Measurements from ENCODE around the gene CFAP74. TPM values are rescaled to one million over a fixed set of nuclear protein-coding genes. Genes with fewer than 3 reads are reported as not detected.
A peak's percentile ranks its signal among the peaks of the same experiment; 100 is the strongest.

CFAP74 gene
- total RNA-seq, 2 experiments from 2014 or later, result not detected

DNA sequence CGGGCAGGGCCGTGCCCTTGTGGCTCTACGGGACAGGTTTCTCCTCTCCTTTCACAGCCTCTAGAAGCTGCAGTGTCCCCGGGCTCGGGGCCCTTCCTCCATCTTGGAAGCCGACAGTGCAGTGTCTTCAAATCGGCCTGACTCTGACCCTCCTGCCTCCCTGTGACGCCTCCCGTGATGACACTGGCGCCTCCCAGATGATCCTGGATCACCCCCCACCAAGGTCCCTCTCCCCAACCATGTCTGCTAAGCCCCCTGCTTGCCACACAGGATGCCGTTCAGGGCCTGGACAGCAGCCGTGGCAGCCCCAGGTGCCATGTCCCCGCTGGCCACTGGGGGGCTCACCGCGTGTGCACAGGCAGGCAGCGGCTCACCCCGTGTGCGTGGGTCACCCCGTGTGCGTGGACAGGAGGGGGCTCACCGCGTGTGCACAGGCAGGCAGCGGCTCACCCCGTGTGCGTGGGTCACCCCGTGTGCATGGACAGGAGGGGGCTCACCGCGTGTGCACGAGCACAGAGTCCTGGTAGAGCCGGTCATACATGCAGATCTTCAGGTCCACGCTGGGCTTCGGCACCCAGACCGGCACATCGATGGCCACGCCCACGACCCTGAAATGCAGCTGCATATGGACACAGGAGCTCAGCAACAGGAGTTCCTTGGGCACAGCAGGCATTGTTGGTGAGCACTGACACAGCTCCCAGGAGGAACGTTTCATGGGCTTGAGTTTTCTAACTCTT, 59.6 kb downstream of the CFAP74 start:
- H3K9me3 Mint-ChIP-seq, result no peaks in the 10 kb centered on the region
- no peaks in the 10 kb centered on the region for H3K36me3 ChIP-seq (ENCODE audit: insufficient read depth, low read length)
- H3K27me3 Mint-ChIP-seq, result peaks cover 5% of the 10 kb centered on the region
- H3K27ac ChIP-seq (ENCODE audit: low read depth in 1 of 2, low read length in 2 of 2), result no peak overlapping the region
- DNase-seq (peak; percentile 36 to 75 (median 54)), ATAC-seq (ENCODE audit: poor library complexity) (peak; percentile 99)
- no peaks in the 10 kb centered on the region for H3K36me3 Mint-ChIP-seq (ENCODE audit: low read depth)
- H3K27me3 ChIP-seq (ENCODE audit: control insufficient read depth in 1 of 2, insufficient read depth in 2 of 2, low read length in 2 of 2), result no peaks in the 10 kb centered on the region
- ChIA-PET POLR2A (no interaction called here), CTCF (interaction anchor here (1.0 to 2.8 kb wide), 2 partner anchors 9 to 101 kb away, joined by 3 to 11 read pairs; no protein-coding TSS in a partner anchor)
- no peak overlapping the region for H3K4me3 Mint-ChIP-seq
- peaks cover 0 to 4% of the 10 kb centered on the region in 2 experiments for H3K9me3 ChIP-seq (ENCODE audit: control insufficient read depth in 1 of 2, insufficient read depth in 1 of 2, low read length in 2 of 2)
- H3K27ac Mint-ChIP-seq, result no peak overlapping the region
- peak; percentile 82 for TF ChIP-seq CTCF (IDR thresholded peaks at IDR 0.05)
- H3K4me3 ChIP-seq (ENCODE audit: low read length), result no peak overlapping the region
- H3K4me1 Mint-ChIP-seq (ENCODE audit: low read depth), result no peaks in the 10 kb centered on the region
- peaks cover 10% of the 10 kb centered on the region for H3K4me1 ChIP-seq (ENCODE audit: insufficient read depth, low read length)
- intact Hi-C loops (cut with DNase I, micrococcal nuclease), result loop anchor here in 1 of 2 experiments (1.0 to 5.0 kb wide), 3 partner anchors 100 to 1478 kb away; no protein-coding TSS in a partner anchor

- no peak for ATAC-seq (ENCODE audit: poor library complexity)
- POLR2A ChIA-PET, result interaction anchor here (0.9 kb wide), 1 partner anchor 102 kb away, joined by 3 read pairs; no protein-coding TSS in a partner anchor
Observed at GRCh38 chr1:1942753-1943656, 60.6 kb downstream of the CFAP74 start.

More at GRCh38 chr1:1942753-1943656, 60.6 kb downstream of the CFAP74 start:
- CTCF ChIA-PET, result interaction anchor here (2.8 kb wide), 1 partner anchor 102 kb away, joined by 11 read pairs; no protein-coding TSS in a partner anchor
- Mint-ChIP-seq H3K27me3 (peaks cover 5% of the 10 kb centered on the region), H3K4me1 (ENCODE audit: low read depth) (no peaks in the 10 kb centered on the region), H3K9me3 (no peaks in the 10 kb centered on the region), H3K36me3 (ENCODE audit: low read depth) (no peaks in the 10 kb centered on the region), H3K4me3 (no peak overlapping the region), H3K27ac (no peak overlapping the region)
- Histone ChIP-seq H3K4me1 (ENCODE audit: insufficient read depth, low read length) (peaks cover 10% of the 10 kb centered on the region), H3K27ac (ENCODE audit: low read depth in 1 of 2, low read length in 2 of 2) (no peak overlapping the region), H3K36me3 (ENCODE audit: insufficient read depth, low read length) (no peaks in the 10 kb centered on the region), H3K27me3 (ENCODE audit: control insufficient read depth in 1 of 2, insufficient read depth in 2 of 2, low read length in 2 of 2) (no peaks in the 10 kb centered on the region), H3K9me3 (ENCODE audit: control insufficient read depth in 1 of 2, insufficient read depth in 1 of 2, low read length in 2 of 2) (peaks cover 0 to 6% of the 10 kb centered on the region in 2 experiments), H3K4me3 (ENCODE audit: low read length) (no peak overlapping the region)
- no peak for DNase-seq
- intact Hi-C loops (cut with DNase I, micrococcal nuclease), result loop anchor here in 1 of 2 experiments (5.0 kb wide), 2 partner anchors 219 to 1479 kb away; no protein-coding TSS in a partner anchor
- no peak for TF ChIP-seq CTCF (IDR thresholded peaks at IDR 0.05)
